Spinal cord (tissue), 10 donors: ENCODE results near the gene MYOM1. TPM values are rescaled to one million over a fixed set of nuclear protein-coding genes. Genes with fewer than 3 reads are reported as not detected.

Source experiments
- DNase-seq, 6 donors: peaks; one replicate each; pipeline versions ENCODE4 v3.0.0 to v3.0.0-alpha.2; 2013 to 2015; ENCODE audit warnings: low spot score in 6 of 6, low read depth in 4 of 6
- H3K27ac ChIP-seq: one replicate; pipeline ENCODE4 v1.5.1; 2013; ENCODE audit warnings: low read depth, low read length, control low read depth
- H3K27me3 ChIP-seq: one replicate; pipeline ENCODE4 v1.6.1; 2013; ENCODE audit warnings: low read length; ENCODE audit not compliant: control insufficient read depth, insufficient read depth
- H3K36me3 ChIP-seq: one replicate; pipeline ENCODE4 v1.6.1; 2013; ENCODE audit warnings: low read length; ENCODE audit not compliant: control insufficient read depth, insufficient read depth
- H3K4me1 ChIP-seq: one replicate; pipeline ENCODE4 v1.6.1; 2013; ENCODE audit warnings: low read length; ENCODE audit not compliant: control insufficient read depth, insufficient read depth
- H3K4me3 ChIP-seq: one replicate; pipeline ENCODE4 v1.5.1; 2013; ENCODE audit warnings: low read depth, low read length, control low read depth
- H3K9me3 ChIP-seq: one replicate; pipeline ENCODE4 v1.6.1; 2013; ENCODE audit warnings: low read length; ENCODE audit not compliant: control insufficient read depth, insufficient read depth
- WGBS: methylation state at CpG from one replicate; pipeline ENCODE4 v1.1.5; 2013; ENCODE audit warnings: missing lambda C conversion rate; ENCODE audit not compliant: insufficient coverage; 5-methylcytosine and 5-hydroxymethylcytosine counted together
- polyA plus RNA-seq, 2 donors: library from polyadenylated mRNA; unstranded; fragments of 120-200 nt; gene quantifications; one replicate each; pipeline ENCODE4 v1.2.1, GENCODE V29; 2013; ENCODE audit not compliant: insufficient read length in 2 of 2
- total RNA-seq, 2 donors: library from RNA; depleted of rRNA in 1 of 2; stranded (reverse); fragments of 120-200 nt in 1 of 2; fragments of >200 nt in 1 of 2; gene quantifications; one replicate each; pipeline versions ENCODE4 v1.2.3 to v1.2.4, GENCODE V29; 2013 to 2014
- donor health status: healthy.

MYOM1 gene
- total and polyA plus RNA-seq, 4 donors, result 9.2 to 15.4 (median 9.7) TPM

GRCh38 chr18:3177902-3178687 is 41.7 kb downstream of the MYOM1 start:
- Histone ChIP-seq H3K4me3 (no peak overlapping the region), H3K27ac (no peak overlapping the region), H3K4me1 (no peaks in the 10 kb centered on the region), H3K36me3 (no peaks in the 10 kb centered on the region), H3K27me3 (no peaks in the 10 kb centered on the region), H3K9me3 (no peaks in the 10 kb centered on the region)
- WGBS, result 78% methylated on average over 13 of the region's 15 CpGs
- peak in 1 of 6 donors; percentile 40 for DNase-seq

GRCh38 chr18:3175195-3175758 is 44.5 kb downstream of the MYOM1 start:
- Histone ChIP-seq H3K4me1 (no peaks in the 10 kb centered on the region), H3K36me3 (no peaks in the 10 kb centered on the region), H3K27ac (no peak overlapping the region), H3K27me3 (no peaks in the 10 kb centered on the region), H3K9me3 (no peaks in the 10 kb centered on the region), H3K4me3 (no peak overlapping the region)
- no peak for DNase-seq
- WGBS, result no CpG with 5 or more reads among the region's 2 CpGs

GRCh38 chr18:3172097-3172496 is 47.7 kb downstream of the MYOM1 start:
- Histone ChIP-seq H3K27me3 (no peaks in the 10 kb centered on the region), H3K4me1 (no peaks in the 10 kb centered on the region), H3K36me3 (no peaks in the 10 kb centered on the region), H3K9me3 (no peaks in the 10 kb centered on the region), H3K27ac (no peak overlapping the region), H3K4me3 (no peak overlapping the region)
- no peak for DNase-seq
- WGBS, result 97% methylated on average over 3 of the region's 3 CpGs

DNA sequence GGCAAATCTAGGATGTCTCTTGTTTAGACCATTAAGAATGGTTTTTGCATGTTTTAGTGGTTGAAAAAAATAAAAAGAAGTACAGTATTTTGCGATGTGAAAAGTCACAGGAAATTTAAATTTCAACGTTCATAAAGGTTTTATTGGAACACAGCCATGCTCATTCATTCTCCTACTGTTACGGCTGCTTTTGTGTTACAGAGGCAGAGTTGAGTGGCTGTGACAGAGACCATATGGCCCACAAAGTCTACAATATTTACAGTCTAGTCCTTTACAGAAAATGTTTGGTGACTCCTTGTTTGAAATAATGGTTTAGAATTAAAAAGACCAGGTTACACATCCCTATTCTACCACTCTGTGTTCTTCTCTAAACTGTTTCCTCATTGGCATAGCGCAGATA is 48.1 kb downstream of the MYOM1 start:
- Histone ChIP-seq H3K36me3 (no peaks in the 10 kb centered on the region), H3K4me3 (no peak overlapping the region), H3K27me3 (no peaks in the 10 kb centered on the region), H3K27ac (no peak overlapping the region), H3K9me3 (no peaks in the 10 kb centered on the region), H3K4me1 (no peaks in the 10 kb centered on the region)
- DNase-seq, result no peak
- no CpG with 5 or more reads among the region's 4 CpGs for WGBS

GRCh38 chr18:3170441-3171161 is 49.2 kb downstream of the MYOM1 start:
- Histone ChIP-seq H3K9me3 (no peaks in the 10 kb centered on the region), H3K27ac (no peak overlapping the region), H3K27me3 (no peaks in the 10 kb centered on the region), H3K4me1 (no peaks in the 10 kb centered on the region), H3K4me3 (no peak overlapping the region), H3K36me3 (no peaks in the 10 kb centered on the region)
- no peak for DNase-seq
- 57% methylated on average over 2 of the region's 6 CpGs for WGBS

DNA sequence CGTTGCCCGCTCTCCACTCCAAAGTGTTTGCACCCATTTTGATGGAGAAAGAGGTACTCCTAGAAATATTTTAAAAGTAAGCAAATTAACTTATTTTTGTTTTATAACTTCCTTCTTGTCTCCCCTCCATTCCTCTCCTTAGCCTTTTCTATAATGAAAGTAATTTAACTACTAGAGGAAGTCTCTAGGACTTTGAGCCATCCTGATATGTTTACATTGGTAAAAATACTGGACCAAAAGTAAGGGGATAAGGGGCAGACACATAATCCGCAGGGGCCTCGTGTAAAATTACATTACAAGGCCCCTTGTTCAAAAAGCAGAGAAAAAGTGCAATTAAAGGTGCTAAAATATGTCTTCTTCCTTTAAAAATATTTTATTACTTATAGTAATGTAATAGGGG is 55.4 kb downstream of the MYOM1 start:
- Histone ChIP-seq H3K9me3 (no peaks in the 10 kb centered on the region), H3K27me3 (no peaks in the 10 kb centered on the region), H3K27ac (no peak overlapping the region), H3K4me1 (no peaks in the 10 kb centered on the region), H3K4me3 (no peak overlapping the region), H3K36me3 (no peaks in the 10 kb centered on the region)
- DNase-seq, result no peak
- WGBS, result no CpG with 5 or more reads among the region's 4 CpGs

DNA sequence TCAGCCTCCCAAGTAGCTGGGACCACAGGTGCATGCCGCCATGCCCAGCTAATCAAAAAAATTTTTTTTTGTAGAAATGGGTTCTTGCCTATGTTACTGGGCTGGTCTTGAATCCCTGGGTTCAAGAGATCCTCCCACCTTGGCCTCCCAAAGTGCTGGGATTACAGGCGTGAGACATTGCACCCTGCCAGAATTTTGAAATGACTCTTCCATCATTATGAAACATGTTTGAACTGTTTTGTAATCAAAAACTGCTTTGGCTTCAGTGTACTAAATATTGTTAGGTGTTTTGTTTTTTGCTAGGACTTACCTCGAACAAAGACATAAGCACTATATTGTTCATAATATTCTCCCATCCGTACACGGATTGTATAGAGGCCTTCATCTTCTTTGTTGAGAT is 55.8 kb downstream of the MYOM1 start:
- Histone ChIP-seq H3K4me3 (no peak overlapping the region), H3K27me3 (no peaks in the 10 kb centered on the region), H3K4me1 (no peaks in the 10 kb centered on the region), H3K27ac (no peak overlapping the region), H3K9me3 (no peaks in the 10 kb centered on the region), H3K36me3 (no peaks in the 10 kb centered on the region)
- DNase-seq, result no peak
- WGBS, result no CpG with 5 or more reads among the region's 5 CpGs

DNA sequence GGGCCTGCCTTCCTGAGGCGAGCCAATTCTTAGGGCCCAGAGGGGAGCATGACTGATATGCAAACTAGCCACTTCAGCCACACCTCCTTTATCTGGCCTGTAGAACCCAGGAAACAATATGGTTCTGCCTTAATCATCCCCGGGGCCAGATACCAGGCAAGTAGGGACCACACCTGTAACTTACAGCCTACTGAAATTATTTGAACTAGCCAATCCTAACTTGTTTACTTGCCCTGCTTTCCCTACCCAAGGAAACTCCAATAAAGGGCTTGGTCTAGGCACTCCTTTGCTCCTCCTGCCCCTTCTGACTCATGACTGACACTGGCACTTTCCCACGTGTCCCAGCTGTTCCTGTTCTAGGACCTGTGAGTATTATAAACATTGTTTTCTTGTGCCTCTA is 57.6 kb downstream of the MYOM1 start:
- Histone ChIP-seq H3K4me1 (no peaks in the 10 kb centered on the region), H3K4me3 (no peak overlapping the region), H3K9me3 (no peaks in the 10 kb centered on the region), H3K36me3 (no peaks in the 10 kb centered on the region), H3K27me3 (no peaks in the 10 kb centered on the region), H3K27ac (no peak overlapping the region)
- DNase-seq, result no peak
- 77% methylated on average over 2 of the region's 3 CpGs for WGBS

DNA sequence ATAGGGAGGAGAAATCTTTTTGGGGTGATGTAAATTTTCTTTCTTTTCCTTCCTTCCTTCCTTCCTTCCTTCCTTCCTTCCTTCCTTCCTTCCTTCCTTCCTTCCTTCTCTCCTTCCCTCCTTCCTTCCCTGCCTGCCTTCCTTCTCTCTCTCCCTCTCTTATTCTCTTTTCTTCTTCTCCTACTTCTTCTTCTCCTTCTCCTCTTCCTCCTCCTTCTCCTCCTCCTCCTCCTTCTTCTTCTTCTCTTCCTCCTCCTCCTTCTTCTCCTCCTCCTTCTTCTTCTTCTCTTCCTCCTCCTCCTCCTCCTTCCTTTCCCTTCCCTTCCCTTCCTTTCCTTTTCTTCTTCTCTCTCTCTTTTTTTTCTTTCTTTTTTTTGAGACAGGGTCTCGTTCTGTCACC is 59.9 kb downstream of the MYOM1 start:
- no peaks in the 10 kb centered on the region for H3K4me1 ChIP-seq
- no peaks in the 10 kb centered on the region for H3K27me3 ChIP-seq
- H3K36me3 ChIP-seq, result no peaks in the 10 kb centered on the region
- no peak overlapping the region for H3K27ac ChIP-seq
- 100% methylated on average over 1 of the region's 1 CpG for WGBS
- no peak for DNase-seq
- H3K4me3 ChIP-seq, result no peak overlapping the region
- no peaks in the 10 kb centered on the region for H3K9me3 ChIP-seq
